ENCODE results near the gene SUPT3H.
"Not testable (repeated sequence)": the region's sequence is repeated elsewhere in the genome, so short reads cannot be mapped to it uniquely, and the experiment has no call there.

Gene SUPT3H

GRCh38 chr6:45320349-45320748 lies 57.4 kb downstream of the SUPT3H start:
- no peak for DNase-seq

GRCh38 chr6:45314146-45314545 lies 63.6 kb downstream of the SUPT3H start:
- DNase-seq: no peak

GRCh38 chr6:45310118-45310788 lies 67.5 kb downstream of the SUPT3H start:
- no peak for DNase-seq

GRCh38 chr6:45305546-45305945 lies 72.2 kb downstream of the SUPT3H start:
- DNase-seq: no peak

GRCh38 chr6:45302832-45303231 lies 74.9 kb downstream of the SUPT3H start:
- no peak for DNase-seq

GRCh38 chr6:45301348-45302142 lies 76.2 kb downstream of the SUPT3H start:
- DNase-seq: no peak

- DNase-seq: no peak
Measured at GRCh38 chr6:45300736-45301135, 77.0 kb downstream of the SUPT3H start.

GRCh38 chr6:45299096-45299581 lies 78.6 kb downstream of the SUPT3H start:
- DNase-seq: no peak

GRCh38 chr6:45297320-45297719 lies 80.4 kb downstream of the SUPT3H start:
- DNase-seq: no peak

- DNase-seq: not testable (repeated sequence)
Measured at GRCh38 chr6:45294065-45294701, 83.6 kb downstream of the SUPT3H start.

GRCh38 chr6:45293306-45293705 lies 84.4 kb downstream of the SUPT3H start:
- no peak for DNase-seq

- DNase-seq: no peak
Measured at GRCh38 chr6:45289751-45290514, 87.8 kb downstream of the SUPT3H start.

- not testable (repeated sequence) for DNase-seq
Measured at GRCh38 chr6:45286707-45287106, 91.0 kb downstream of the SUPT3H start.

GRCh38 chr6:45278367-45278766 lies 99.4 kb downstream of the SUPT3H start:
- no peak for DNase-seq

GRCh38 chr6:45277741-45278140 lies 100.0 kb downstream of the SUPT3H start:
- DNase-seq: not testable (repeated sequence)

- DNase-seq: no peak
Measured at GRCh38 chr6:45275358-45275757, 102.4 kb downstream of the SUPT3H start.

- DNase-seq: no peak
Measured at GRCh38 chr6:45272626-45273025, 105.1 kb downstream of the SUPT3H start.

- no peak for DNase-seq
Measured at GRCh38 chr6:45265246-45265645, 112.5 kb downstream of the SUPT3H start.

- no peak for DNase-seq
Measured at GRCh38 chr6:45260696-45261095, 117.0 kb downstream of the SUPT3H start.

- no peak for DNase-seq
Measured at GRCh38 chr6:45256697-45257695, 120.7 kb downstream of the SUPT3H start.

- no peak for DNase-seq
Measured at GRCh38 chr6:45255434-45255833, 122.3 kb downstream of the SUPT3H start.

- DNase-seq: no peak
Measured at GRCh38 chr6:45254253-45254652, 123.5 kb downstream of the SUPT3H start.

All from NCI-H510A (cell line).